K562 (cell line): Measurements from ENCODE around the gene LARP4B. TPM values are rescaled to one million over a fixed set of nuclear protein-coding genes. Genes with fewer than 3 reads are reported as not detected.

Experiments used
- ATAC-seq: fragments of 200-7000 bp; cut with Tn5 transposase; 3 replicates; pipeline ENCODE4 v1.9.1; 2020; ENCODE audit warnings: moderate library complexity
- BruUV-seq: library from RNA; stranded (reverse); fragments of 400-500 nt; replicated peaks from 2 replicates; lab custom pipeline; 2021; lab: Mats Ljungman, UMichigan
- CTCF ChIA-PET: fragments of 300-600 bp; formaldehyde crosslinking; extraction: SDS; loops from one replicate; lab custom pipeline; 2021; ENCODE audit warnings: low intra/inter-chr PET ratio; lab: Yijun Ruan, JAX
- POLR2A ChIA-PET: fragments of 300-600, 350-650 bp; sonication (Branson Sonifier 250); formaldehyde crosslinking; extraction: SDS; loops from one replicate; lab custom pipeline; 2021; ENCODE audit warnings: antibody characterized with exemption, inconsistent platforms; lab: Yijun Ruan, JAX
- DNase-seq, 4 experiments: peaks; one replicate each; pipeline versions ENCODE4 v3.0.0 to v3.0.0-alpha.2; 2011 to 2018; ENCODE audit warnings: low spot score in 3 of 4, mixed read lengths in 3 of 4; ENCODE audit errors: extremely low read depth in 1 of 4
- FAIRE-seq: peaks from 2 replicates; lab custom pipeline; 2011; peaks lifted over from hg19 to GRCh38; lab: Jason Lieb, UNC
- H2AFZ ChIP-seq: 2 replicates; pipeline ENCODE4 v1.6.0; 2011; ENCODE audit warnings: low read depth, low read length, control low read depth, inconsistent platforms
- H3K27ac ChIP-seq: fragments of 200-600 bp; 3 replicates; pipeline ENCODE4 v1.8.0; 2011; ENCODE audit warnings: low read depth, mild to moderate bottlenecking, control low read depth, inconsistent platforms, low read length, moderate library complexity, mixed read lengths; ENCODE audit errors: extremely low read depth
- H3K27me3 ChIP-seq, 2 experiments: fragments of 300-600 bp in 1 of 2; 2 replicates in 1 of 2; 3 replicates in 1 of 2; pipeline versions ENCODE4 v1.6.0 to v1.8.0; 2011; ENCODE audit warnings: inconsistent platforms in 2 of 2, low read length in 2 of 2, mild to moderate bottlenecking in 1 of 2, mixed read lengths in 1 of 2, moderate library complexity in 1 of 2; ENCODE audit not compliant: control insufficient read depth in 2 of 2, insufficient read depth in 2 of 2
- H3K36me3 ChIP-seq: fragments of 300-600 bp; 3 replicates; pipeline ENCODE4 v1.8.0; 2011; ENCODE audit warnings: mild to moderate bottlenecking, low read length, inconsistent platforms; ENCODE audit not compliant: control insufficient read depth, insufficient read depth
- H3K4me1 ChIP-seq, 2 experiments: fragments of 200-600 bp in 1 of 2; replicated peaks in 1 of 2; 2 replicates in 1 of 2; 3 replicates in 1 of 2; pipeline versions ENCODE4 v1.5.1 to v1.8.0; 2011; ENCODE audit warnings: inconsistent platforms in 2 of 2, low read length in 2 of 2, mild to moderate bottlenecking in 1 of 2, mixed read lengths in 1 of 2, moderate library complexity in 1 of 2; ENCODE audit not compliant: control insufficient read depth in 2 of 2, insufficient read depth in 2 of 2
- H3K4me2 ChIP-seq: 2 replicates; pipeline ENCODE4 v1.6.1; 2011; ENCODE audit warnings: low read length, control low read depth, inconsistent platforms, mixed read lengths; ENCODE audit not compliant: insufficient read depth
- H3K4me3 ChIP-seq: fragments of 200-600 bp; sonication (generic), shearing (Covaris generic); 2 replicates; pipeline ENCODE4 v1.5.1; 2016; ENCODE audit warnings: control low read depth, inconsistent platforms
- H3K79me2 ChIP-seq: fragments of 200-600 bp; 3 replicates; pipeline ENCODE4 v1.8.0; 2011; ENCODE audit warnings: low read length, inconsistent platforms; ENCODE audit not compliant: control insufficient read depth, insufficient read depth
- H3K9ac ChIP-seq, 2 experiments: 2 replicates each; pipeline versions ENCODE4 v1.6.0 to v1.6.1; 2011; ENCODE audit warnings: low read depth in 2 of 2, low read length in 2 of 2, control low read depth in 1 of 2, inconsistent platforms in 1 of 2, mild to moderate bottlenecking in 1 of 2, mixed read lengths in 1 of 2; ENCODE audit not compliant: insufficient read depth in 1 of 2
- H3K9me1 ChIP-seq: one replicate; pipeline ENCODE4 v1.6.0; 2011; ENCODE audit warnings: inconsistent platforms, mild to moderate bottlenecking, low read length, moderate library complexity; ENCODE audit not compliant: control insufficient read depth, insufficient read depth
- H3K9me3 ChIP-seq: replicated peaks from 2 replicates; pipeline ENCODE4 v1.5.1; 2011; ENCODE audit warnings: low read depth, low read length, inconsistent platforms; ENCODE audit not compliant: control insufficient read depth, insufficient read depth
- H4K20me1 ChIP-seq: replicated peaks from 2 replicates; pipeline ENCODE4 v1.6.1; 2011; ENCODE audit warnings: low read length, inconsistent platforms, mixed read lengths; ENCODE audit not compliant: control insufficient read depth, insufficient read depth
- ATF1 ChIP-seq, 2 experiments: fragments of 450-650 bp in 1 of 2; IDR thresholded peaks; 2 replicates each; pipeline ENCODE4 v1.6.1; 2016; ENCODE audit warnings: missing compliant biosample characterization in 1 of 2, missing genetic modification characterization in 1 of 2
- NRF1 ChIP-seq, 2 experiments: fragments of 450-650 bp; IDR thresholded peaks in 1 of 2; conservative IDR thresholded peaks in 1 of 2; 2 replicates each; pipeline ENCODE4 v1.6.1; 2014; ENCODE audit warnings: mild to moderate bottlenecking in 2 of 2
- POLR3A ChIP-seq: IDR thresholded peaks from 2 replicates; pipeline ENCODE4 v1.6.1; 2011; ENCODE audit warnings: borderline replicate concordance, mild to moderate bottlenecking, moderate library complexity; ENCODE audit not compliant: insufficient read length, insufficient read depth; ENCODE audit errors: extremely low read depth
- RREB1 ChIP-seq: fragments of 250-450 bp; sonication (Bioruptor Pico); IDR thresholded peaks from 2 replicates; pipeline ENCODE4 v1.4.0; 2020
- ZBTB40 ChIP-seq, 2 experiments: fragments of 450-650 bp in 1 of 2; sonication (generic) in 1 of 2; formaldehyde crosslinking in 1 of 2; IDR thresholded peaks; 2 replicates each; pipeline versions ENCODE4 v1.7.1 to v1.9.0; 2016 to 2022; ENCODE audit warnings: inconsistent platforms in 1 of 2, mild to moderate bottlenecking in 1 of 2, missing genetic modification reagents in 1 of 2
- ZEB2 ChIP-seq: fragments of 450-650 bp; IDR thresholded peaks from 2 replicates; pipeline ENCODE4 v1.6.1; 2016
- ZNF224 ChIP-seq: sonication (generic); formaldehyde crosslinking; IDR thresholded peaks from 2 replicates; pipeline ENCODE4 v1.8.0; 2022; ENCODE audit warnings: mild to moderate bottlenecking, missing genetic modification reagents
- WGBS: fragments of 100-300 bp; shearing (Covaris generic); methylation state at CpG from one replicate; pipeline ENCODE4 v1.1.6; 2016; ENCODE audit warnings: low coverage, mixed read lengths; ENCODE audit not compliant: insufficient coverage; ENCODE audit errors: missing lambda C conversion rate; 5-methylcytosine and 5-hydroxymethylcytosine counted together
- in situ Hi-C: fragments of 300-500 bp; cut with MboI; formaldehyde crosslinking; loops from 4 replicates; pipeline ENCODE4 v1.15.0; 2018; ENCODE audit warnings: inconsistent platforms, mixed read lengths
- intact Hi-C: fragments of 100-400 bp; cut with micrococcal nuclease; formaldehyde crosslinking; loops from 2 replicates; pipeline ENCODE4 v1.14.2; 2022
- polyA plus RNA-seq, 8 experiments: library from polyadenylated mRNA; depleted of rRNA in 4 of 8; stranded (reverse) in 5 of 8; unstranded in 3 of 8; fragments of >200 nt; fragmentation: Nextera tagmentation in 2 of 8; fragmentation: Illumina TruSeq in 1 of 8; extraction: Ambion mirVana in 2 of 8; extraction: Trizol in 1 of 8; gene quantifications; 2 replicates each; pipeline versions ENCODE4 v1.2.1 to v1.2.3, GENCODE V29; 2011 to 2014; ENCODE audit warnings: inconsistent platforms in 1 of 8, missing spikeins in 1 of 8
- total RNA-seq, 7 experiments: library from RNA; depleted of rRNA in 6 of 7; stranded (reverse); fragments of >200 nt in 6 of 7; fragmentation: Illumina TruSeq in 2 of 7; extraction: Trizol in 2 of 7; gene quantifications; 2 replicates each; pipeline versions ENCODE4 v1.2.1 to v1.2.3, GENCODE V29; 2011 to 2021; ENCODE audit warnings: low replicate concordance in 1 of 7

LARP4B gene
- total and polyA plus RNA-seq, 9 of the 15 experiments (the other 6 are each of a cell fraction or from before 2014, with no cell fraction given), result 11.8 to 130 (median 42.6) TPM

- WGBS, result 91% methylated on average over 5 of the region's 5 CpGs
- Histone ChIP-seq H4K20me1 (no peaks in the 10 kb centered on the region), H3K27me3 (no peaks in the 10 kb centered on the region), H2AFZ (no peak overlapping the region), H3K4me2 (no peak overlapping the region), H3K9ac (no peak overlapping the region), H3K4me3 (no peak overlapping the region), H3K9me3 (no peaks in the 10 kb centered on the region), H3K4me1 (no peaks in the 10 kb centered on the region), H3K36me3 (peaks cover 85% of the 10 kb centered on the region), H3K79me2 (peaks cover 55% of the 10 kb centered on the region), H3K9me1 (no peaks in the 10 kb centered on the region), H3K27ac (no peak overlapping the region)
- no peak for FAIRE-seq
- POLR2A ChIA-PET, result interaction anchor here (1.3 kb wide), 1 partner anchor 13 kb away, joined by 3 read pairs; no protein-coding TSS in a partner anchor
- no peak for DNase-seq
- CTCF ChIA-PET, result no interaction called here
- no TSS peak for BruUV-seq
- ATAC-seq, result no peak
- intact Hi-C loops, result no loop called here
- in situ Hi-C loops, result no loop called here
- no peak for TF ChIP-seq POLR3A
- TF ChIP-seq NRF1 (conservative IDR thresholded peaks at IDR 0.05 in 1 of 2, IDR thresholded peaks at IDR 0.05 in 1 of 2), result no peak
- no peak for TF ChIP-seq ZNF224
- no peak for TF ChIP-seq ZEB2
- no peak for TF ChIP-seq ZBTB40 (IDR thresholded peaks at IDR 0.05)
- TF ChIP-seq ZBTB40 (CRISPR knock-in tag; IDR thresholded peaks at IDR 0.05), result no peak
- TF ChIP-seq RREB1, result no peak
- TF ChIP-seq ATF1 (CRISPR knock-in tag; IDR thresholded peaks at IDR 0.05), result no peak
- TF ChIP-seq ATF1 (tag; IDR thresholded peaks at IDR 0.05), result no peak
Measured at GRCh38 chr10:855671-856070, 75.8 kb downstream of the LARP4B start.
